ENCODE measurements around the gene SYCP1. TPM values are rescaled to one million over a fixed set of nuclear protein-coding genes. Genes with fewer than 3 reads are reported as not detected.
A peak's percentile ranks its signal among the peaks of the same experiment; 100 is the strongest.

SYCP1 gene
- polyA plus RNA-seq, 1 experiment = not detected

DNA sequence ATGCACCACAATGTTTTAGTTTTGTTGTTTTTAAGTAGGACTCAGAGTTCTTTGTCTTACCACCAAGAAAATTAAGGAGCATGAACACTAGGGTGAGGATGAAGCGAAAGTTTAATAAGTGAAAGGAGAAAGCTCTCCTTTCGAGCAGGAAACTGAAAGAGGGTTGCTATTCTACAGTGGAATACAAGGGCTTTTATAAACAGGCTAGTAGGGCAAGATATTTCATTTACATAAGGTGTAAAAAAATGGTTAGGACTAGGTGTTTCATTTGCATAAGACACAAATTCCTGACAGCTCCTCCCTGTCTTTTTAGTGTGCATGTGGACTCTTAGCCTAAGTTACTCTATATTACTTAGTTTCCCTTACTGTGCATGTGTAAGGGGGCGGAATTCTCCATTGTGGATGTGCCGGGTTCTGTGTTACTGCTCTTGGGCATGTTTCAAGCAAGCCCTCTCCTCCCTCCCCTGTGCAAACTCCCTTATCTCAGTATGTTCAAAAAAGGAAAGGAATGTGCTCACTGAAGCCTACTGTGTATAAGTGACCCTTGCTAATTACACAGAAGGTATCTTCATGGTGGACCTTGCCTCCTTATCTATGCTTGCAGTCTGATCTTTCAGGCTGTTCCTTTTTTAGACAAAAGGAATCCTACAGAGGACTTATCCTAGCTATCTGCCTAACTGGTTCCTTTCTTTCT, 182.3 kb downstream of the SYCP1 start:
- no peak overlapping the region for H3K4me3 ChIP-seq (ENCODE audit: low read depth, low read length)
- DNase-seq (ENCODE audit: low read depth, low spot score) = no peak
- peaks cover 6% of the 10 kb centered on the region for H3K27me3 ChIP-seq (ENCODE audit: control insufficient read depth, insufficient read depth, low read length)
- ChIA-PET POLR2A (no interaction called here), CTCF (interaction anchor here (1.0 to 6.7 kb wide), 2 partner anchors 15 to 57 kb away, joined by 4 to 31 read pairs; no protein-coding TSS in a partner anchor)
- H3K27ac ChIP-seq (ENCODE audit: low read depth, low read length) = no peak overlapping the region
- no peaks in the 10 kb centered on the region for H3K9me3 ChIP-seq (ENCODE audit: control insufficient read depth, insufficient read depth, low read length)
- TF ChIP-seq, protein P1, sequence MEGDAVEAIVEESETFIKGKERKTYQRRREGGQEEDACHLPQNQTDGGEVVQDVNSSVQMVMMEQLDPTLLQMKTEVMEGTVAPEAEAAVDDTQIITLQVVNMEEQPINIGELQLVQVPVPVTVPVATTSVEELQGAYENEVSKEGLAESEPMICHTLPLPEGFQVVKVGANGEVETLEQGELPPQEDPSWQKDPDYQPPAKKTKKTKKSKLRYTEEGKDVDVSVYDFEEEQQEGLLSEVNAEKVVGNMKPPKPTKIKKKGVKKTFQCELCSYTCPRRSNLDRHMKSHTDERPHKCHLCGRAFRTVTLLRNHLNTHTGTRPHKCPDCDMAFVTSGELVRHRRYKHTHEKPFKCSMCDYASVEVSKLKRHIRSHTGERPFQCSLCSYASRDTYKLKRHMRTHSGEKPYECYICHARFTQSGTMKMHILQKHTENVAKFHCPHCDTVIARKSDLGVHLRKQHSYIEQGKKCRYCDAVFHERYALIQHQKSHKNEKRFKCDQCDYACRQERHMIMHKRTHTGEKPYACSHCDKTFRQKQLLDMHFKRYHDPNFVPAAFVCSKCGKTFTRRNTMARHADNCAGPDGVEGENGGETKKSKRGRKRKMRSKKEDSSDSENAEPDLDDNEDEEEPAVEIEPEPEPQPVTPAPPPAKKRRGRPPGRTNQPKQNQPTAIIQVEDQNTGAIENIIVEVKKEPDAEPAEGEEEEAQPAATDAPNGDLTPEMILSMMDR (IDR thresholded peaks at IDR 0.05; ENCODE audit: low read depth, low read length) = no peak

DNA sequence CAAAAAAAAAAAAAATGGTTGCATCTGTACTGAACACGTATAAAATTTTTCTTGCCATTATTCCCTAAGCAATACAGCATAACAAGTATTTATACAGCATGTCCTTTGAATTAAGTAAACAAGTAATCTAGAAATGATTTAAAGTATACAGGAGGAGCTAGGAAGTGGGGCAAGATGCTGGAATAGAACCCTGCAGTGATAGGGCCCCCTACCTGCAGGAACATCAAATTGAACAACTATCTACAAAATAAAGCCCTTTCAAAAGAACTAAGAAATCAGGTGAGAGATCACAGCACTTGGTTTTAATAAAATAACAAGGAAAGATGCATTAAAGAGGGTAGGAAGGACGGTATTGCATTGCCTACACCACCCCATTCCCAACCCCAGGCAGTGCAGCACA, 185.8 kb downstream of the SYCP1 start:
- H3K4me3 ChIP-seq (ENCODE audit: low read depth, low read length) = no peak overlapping the region
- peaks cover 2% of the 10 kb centered on the region for H3K27me3 ChIP-seq (ENCODE audit: control insufficient read depth, insufficient read depth, low read length)
- CTCF ChIA-PET = interaction anchor here (1.1 to 6.7 kb wide), 2 partner anchors 11 to 63 kb away, joined by 3 to 31 read pairs; no protein-coding TSS in a partner anchor
- TF ChIP-seq, protein P1 (IDR thresholded peaks at IDR 0.05; ENCODE audit: low read depth, low read length) = no peak
- DNase-seq (ENCODE audit: low read depth, low spot score) = no peak
- no peak overlapping the region for H3K27ac ChIP-seq (ENCODE audit: low read depth, low read length)
- H3K9me3 ChIP-seq (ENCODE audit: control insufficient read depth, insufficient read depth, low read length) = no peaks in the 10 kb centered on the region
- POLR2A ChIA-PET = no interaction called here

DNA sequence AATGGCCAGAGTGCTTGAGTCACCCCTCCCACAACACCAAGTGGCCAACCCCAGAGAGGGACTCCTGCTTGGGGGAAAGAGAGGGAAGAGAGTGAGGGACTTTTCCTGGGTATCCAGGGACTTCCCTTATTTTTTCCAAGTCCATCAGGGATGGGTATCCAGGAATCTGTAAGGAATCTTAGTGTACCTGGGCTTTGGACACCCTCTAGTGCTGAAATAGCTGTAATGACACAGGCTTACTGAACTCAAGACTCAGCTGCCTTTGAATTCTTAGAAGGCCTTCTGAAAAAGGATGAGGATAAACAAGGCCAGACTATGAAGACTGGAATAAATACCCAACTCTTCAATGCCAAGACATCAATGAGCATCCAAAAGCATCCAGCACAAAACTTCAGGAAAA, 187.0 kb downstream of the SYCP1 start:
- POLR2A ChIA-PET = no interaction called here
- CTCF ChIA-PET = interaction anchor here (1.1 to 6.7 kb wide), 4 partner anchors 10 to 64 kb away, joined by 6 to 31 read pairs (median 6); no protein-coding TSS in a partner anchor

More for the DNA sequence above, 187.0 kb downstream of the SYCP1 start:
- Histone ChIP-seq H3K4me3 (ENCODE audit: low read depth, low read length) (no peak overlapping the region), H3K27me3 (ENCODE audit: control insufficient read depth, insufficient read depth, low read length) (no peaks in the 10 kb centered on the region), H3K27ac (ENCODE audit: low read depth, low read length) (no peak overlapping the region), H3K9me3 (ENCODE audit: control insufficient read depth, insufficient read depth, low read length) (no peaks in the 10 kb centered on the region)
- TF ChIP-seq, protein P1 (IDR thresholded peaks at IDR 0.05; ENCODE audit: low read depth, low read length) = peak; percentile 25; the same call in 1 of the 2 replicates
- no peak for DNase-seq (ENCODE audit: low read depth, low spot score)

Other genes starting within 250 kb of the SYCP1 start
- gene DENND2C, start 184.8 kb upstream of the SYCP1 start, polyA plus RNA-seq (2011; rRNA removed) = 0.43 and 0.64 TPM in 2 replicates
- not detected in 2 replicates for gene AMPD1, start 159.3 kb upstream of the SYCP1 start, polyA plus RNA-seq (2011; rRNA removed)
- 50.7 and 69.8 TPM in 2 replicates for gene NRAS, start 138.1 kb upstream of the SYCP1 start, polyA plus RNA-seq (2011; rRNA removed)
- 346 and 438 TPM in 2 replicates for gene CSDE1, start 96.9 kb upstream of the SYCP1 start, polyA plus RNA-seq (2011; rRNA removed)
- gene SIKE1, start 74.2 kb upstream of the SYCP1 start, polyA plus RNA-seq (2011; rRNA removed) = 34.7 and 58.5 TPM in 2 replicates
- not detected in 2 replicates for gene TSHB, start 175.0 kb downstream of the SYCP1 start, polyA plus RNA-seq (2011; rRNA removed)
- gene TSPAN2, start 234.6 kb downstream of the SYCP1 start, polyA plus RNA-seq (2011; rRNA removed) = 2.3 and 4.0 TPM in 2 replicates

Measured in AG04450 (cell line).